NCI-H1417 treated with DMSO at 0.1 percent for 48 hours (cell line): ENCODE results near the gene ZMIZ1.
"Not testable (repeated sequence)": the region's sequence is repeated elsewhere in the genome, so short reads cannot be mapped to it uniquely, and the experiment has no call there.

Experiments used
- DNase-seq: peaks from one replicate; lab custom pipeline; 2025; lab: John Stamatoyannopoulos, UW

The ZMIZ1 gene

DNA sequence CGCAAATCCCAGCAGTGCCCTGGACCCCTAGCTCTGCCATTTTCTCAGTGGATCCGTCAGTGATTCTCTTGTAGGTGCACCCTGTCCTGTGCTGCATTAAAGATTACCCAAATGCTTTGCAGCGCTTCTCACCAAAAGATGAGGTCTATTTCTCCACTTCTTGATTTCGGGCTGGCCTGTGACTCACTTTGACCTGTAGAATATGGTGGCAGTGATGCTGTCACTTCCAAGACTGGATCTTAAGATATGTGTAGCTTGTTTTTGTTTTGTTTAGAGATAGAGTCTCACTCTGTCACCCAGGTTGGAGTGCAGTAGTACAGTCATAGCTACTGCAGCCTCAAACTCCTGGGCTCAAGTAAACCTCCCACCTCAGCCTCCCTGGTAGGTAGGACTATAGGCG is 37.0 kb upstream of the ZMIZ1 start:
- no peak for DNase-seq

DNA sequence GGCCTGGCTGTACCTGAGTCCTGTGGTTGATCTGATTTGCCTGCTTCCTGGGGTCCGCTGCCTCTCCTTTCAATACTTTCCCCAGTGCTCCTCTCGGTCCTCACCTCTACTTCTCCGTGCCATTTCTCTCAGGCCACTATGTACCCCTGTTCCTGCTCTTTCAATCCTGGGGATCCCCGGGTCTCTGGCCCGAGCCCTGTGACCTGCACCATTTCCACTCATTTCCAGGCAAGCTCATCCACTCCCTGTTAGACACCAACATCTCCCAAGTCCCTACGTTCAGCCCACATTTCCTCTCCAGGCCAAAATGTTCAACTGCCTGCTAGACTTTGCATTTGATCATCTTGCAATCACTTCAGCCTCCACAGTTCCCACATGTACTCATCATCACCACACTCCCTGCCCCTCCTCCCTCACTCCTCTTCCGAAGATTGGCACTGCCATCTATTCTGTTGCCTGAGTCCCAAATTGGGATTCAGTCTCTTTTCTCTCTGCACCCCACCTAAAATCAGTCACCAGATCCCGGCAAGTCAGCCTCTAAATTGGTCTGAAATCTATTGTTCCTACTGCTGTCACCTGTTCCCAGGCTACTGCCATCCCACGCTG is 34.4 kb upstream of the ZMIZ1 start:
- no peak for DNase-seq

DNA sequence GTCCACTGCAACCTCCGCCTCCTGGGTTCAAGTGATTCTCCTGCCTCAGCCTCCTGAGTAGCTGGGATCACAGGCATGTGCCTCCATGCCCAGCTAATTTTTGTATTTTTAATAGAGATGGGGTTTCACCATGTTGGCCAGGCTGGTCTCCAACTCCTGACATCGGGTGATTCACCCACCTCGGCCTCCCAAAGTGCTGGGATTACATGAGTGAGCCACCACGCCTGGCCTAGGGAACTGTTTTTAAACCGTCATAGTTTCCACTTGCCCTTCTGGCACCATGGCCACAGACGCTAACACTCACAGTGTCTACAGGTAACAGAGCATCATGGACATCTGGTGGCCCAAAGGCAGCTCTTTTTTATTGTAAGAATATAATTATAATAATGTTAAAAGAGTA is 32.4 kb upstream of the ZMIZ1 start:
- DNase-seq = not testable (repeated sequence)

DNA sequence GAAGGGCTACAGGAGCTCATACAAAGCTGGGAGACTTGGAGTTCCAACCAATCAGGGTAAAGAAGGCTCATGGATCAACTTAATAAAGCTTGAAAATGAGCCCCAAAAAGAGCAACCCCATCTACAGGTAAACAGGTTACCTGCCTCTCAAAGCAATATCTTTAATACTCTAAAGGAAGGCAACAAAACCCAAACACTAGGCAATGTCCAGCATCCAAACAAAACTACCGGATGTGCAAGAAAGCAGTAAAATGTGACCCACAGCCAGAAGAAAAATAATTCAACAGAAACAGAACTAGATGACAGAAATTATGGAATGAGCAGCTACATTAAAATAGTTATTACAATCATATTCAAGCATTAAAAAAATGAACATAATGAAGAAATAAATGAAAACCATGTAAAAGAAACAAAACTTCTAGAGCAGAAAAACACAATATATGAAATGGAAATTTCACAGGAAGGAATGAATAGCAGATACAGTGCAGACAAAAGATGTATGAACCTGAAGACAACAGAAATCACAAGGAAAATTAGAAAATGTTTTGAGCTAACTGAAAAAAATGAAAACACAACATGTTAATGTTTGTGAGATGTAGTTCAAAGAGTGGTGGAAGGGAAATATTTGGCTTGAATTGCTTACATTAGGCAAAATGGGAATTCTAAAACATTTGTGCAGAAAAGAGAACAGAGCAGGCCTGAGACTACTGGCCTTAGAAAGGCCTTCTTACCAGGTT is 30.5 kb upstream of the ZMIZ1 start:
- no peak for DNase-seq

DNA sequence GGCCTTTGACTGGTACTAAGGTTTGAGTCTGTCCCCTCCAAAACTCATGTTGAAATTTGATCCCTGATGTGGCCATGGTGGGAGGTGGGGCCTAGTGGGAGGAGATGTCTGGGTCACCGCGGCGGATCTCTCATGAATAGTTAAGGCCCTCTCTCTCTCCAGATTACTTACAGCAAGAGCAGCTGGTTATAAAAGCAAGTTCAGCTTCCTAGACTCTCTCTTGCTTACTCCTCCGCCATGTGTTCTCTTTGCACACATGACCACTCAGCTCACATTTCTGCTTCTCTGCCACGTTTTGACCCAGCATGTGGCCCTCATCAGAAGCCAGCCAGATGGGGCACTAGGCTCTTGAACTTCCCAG is 29.9 kb upstream of the ZMIZ1 start:
- no peak for DNase-seq

DNA sequence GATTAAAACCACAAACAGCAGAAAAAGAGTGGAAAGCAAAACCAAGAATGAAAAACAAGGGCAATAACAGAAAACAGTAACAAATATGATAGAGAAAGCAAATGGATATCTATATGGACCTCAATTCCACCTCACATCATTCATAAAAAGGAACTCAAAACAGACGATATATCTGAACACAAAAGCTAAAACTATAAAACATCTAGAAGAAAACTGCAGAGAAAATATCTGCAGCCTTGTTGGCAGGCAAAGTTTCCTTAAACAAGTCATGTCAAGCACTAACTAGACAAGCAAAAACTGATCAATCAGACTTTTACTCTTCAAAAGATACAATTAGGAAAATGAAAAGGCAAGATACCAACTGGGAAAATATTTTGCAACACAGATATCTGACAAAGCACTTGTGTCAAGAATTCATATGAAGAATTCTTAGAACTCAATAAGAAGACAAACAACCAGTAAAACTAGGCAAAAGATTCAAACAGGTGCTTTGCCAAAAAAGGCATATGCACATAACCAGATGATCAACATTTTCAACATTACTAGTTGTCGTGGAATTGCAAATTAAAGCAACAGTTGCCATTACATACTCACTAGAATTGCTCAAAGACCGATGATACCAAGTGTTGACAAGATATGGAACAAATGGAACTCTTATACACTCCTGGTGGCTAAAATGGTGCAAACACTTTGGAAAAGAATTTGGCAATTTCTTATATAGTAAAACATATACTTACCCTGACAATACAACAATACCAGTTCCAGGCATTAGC is 25.9 kb upstream of the ZMIZ1 start:
- no peak for DNase-seq

DNA sequence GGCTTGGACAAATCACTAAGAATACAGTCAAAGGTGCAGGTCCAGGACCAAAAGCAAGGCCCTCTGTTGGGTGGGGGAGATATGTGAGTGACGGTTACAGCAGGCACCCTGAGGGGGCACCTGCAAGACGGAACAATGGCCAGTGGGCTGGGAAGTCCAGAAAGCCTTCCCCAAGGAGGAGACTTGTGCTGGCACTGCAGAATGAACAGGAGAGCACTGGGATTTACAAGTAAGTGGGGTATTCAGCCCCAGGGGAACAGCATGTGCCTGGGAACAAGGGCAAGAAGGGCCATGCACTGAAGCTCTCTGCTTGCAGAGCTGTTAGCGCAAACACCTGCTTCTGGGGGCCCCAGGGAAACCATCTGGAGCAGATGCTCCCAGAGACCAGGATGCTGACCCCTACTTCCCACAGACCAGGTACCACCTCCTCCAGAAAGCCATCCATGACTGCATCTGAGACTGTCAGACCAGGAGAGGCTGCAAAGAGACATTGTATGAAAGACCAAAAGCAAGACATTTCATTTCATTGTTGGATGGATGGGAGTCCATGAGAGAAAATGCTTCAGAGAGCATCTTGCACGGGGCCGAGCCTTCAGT is 24.6 kb upstream of the ZMIZ1 start:
- no peak for DNase-seq

DNA sequence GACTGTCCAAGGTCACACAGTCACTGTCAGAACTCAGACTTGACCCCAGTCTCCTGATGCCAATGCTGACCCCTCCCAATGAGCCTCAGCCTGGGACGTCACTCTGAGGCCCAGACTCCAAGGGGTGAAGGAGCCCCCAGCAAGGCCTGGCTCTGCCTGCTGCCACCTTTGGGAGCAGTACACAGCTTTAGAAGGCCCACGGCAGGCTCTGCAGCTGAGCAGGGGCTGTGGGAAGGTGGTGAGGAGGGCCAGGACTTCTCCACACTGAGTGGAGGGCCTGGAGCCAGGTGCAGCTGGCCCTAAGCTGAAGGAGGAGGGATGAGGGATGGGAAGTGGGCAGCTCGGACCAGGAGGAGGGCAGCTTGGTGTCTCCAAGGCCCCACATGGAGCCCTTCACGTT is 23.9 kb upstream of the ZMIZ1 start:
- DNase-seq = no peak

DNA sequence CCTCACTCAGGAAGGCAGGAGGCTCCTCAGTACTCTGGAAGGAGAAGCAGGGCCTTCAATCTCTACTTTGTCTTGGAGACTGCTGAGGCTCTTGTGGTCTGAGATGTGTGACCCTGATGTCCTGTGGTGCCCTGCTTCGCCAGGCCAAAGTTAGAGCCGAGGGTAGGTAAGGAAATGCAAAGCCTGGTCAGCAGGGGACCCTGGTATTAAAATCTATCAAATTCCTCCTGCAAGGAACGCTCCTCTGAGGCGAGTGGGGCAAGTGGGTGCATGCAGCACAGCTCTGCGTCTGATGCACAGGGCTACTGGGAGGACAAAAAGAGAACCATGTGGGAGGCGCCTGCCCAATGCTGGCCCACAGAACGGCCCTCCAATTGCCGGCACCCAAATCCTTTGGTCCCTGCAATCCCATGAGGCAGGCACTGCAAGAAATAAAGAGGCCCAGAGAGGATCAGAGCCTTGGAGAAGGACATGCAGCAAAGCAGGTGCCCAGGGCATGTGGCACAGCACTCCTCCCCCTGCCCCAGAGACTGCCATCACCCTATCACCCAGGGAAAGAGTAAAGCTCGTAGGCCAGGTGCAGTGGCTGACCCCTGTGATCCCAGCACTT is 23.1 kb upstream of the ZMIZ1 start:
- no peak for DNase-seq

DNA sequence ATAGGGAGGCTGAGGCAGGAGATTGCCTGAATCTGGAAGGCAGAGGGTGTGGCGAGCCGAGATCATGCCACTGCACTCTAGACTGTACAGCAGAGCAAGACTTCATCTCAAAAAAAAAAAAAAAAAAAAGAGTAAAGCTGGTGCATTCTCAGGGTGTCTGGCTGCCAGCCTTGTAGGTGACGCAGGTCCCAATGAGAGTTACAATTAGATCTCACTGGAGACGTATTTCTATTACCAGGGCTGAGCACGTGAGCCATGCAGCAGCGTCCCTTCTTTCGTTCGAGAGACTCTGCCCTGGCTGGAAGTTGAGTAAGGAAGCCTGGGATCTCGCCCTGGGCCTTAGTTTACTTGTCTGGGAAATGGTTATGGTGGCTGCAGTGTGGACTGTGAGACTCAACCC is 22.4 kb upstream of the ZMIZ1 start:
- no peak for DNase-seq

DNA sequence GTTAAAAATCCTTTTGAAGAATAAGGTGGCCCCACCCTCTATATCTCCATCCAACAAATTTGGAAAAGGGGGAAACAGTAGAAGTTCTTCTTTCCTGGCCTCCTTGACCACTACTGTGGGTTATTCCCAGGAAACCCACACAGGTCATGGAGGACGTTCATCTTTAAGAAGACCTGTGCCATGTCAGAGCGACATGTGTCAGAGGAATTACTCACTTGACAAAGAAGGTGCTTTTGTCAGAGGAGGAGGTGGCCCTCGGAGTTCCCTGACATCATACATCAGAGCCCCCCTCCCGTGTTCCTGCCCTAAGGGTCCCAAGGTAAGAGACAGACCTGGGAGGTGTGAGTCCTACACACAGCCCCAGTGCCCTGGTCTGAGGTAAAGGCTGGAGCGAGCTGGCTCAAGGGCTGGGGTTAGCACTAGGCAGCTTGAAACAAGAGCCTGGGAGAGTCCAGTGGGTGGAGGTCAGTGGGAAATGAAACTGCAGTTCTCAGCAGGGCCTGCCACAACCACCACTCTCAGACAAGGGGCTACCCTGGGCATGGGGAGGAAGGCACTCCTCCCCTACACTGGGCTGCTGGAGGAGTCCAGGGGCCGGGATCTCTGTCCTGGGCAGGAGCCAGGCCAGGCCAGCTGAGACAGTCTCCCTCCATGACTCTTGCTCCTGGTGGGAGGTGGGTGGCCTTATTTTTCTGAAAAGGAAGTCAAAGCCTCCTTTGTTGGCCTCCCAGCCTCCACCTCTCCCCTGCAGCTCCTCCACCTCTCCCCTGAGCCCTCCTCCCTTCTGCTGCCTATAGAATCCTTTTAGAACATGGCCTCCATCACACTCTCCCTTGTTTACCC is 21.8 kb upstream of the ZMIZ1 start:
- no peak for DNase-seq

DNA sequence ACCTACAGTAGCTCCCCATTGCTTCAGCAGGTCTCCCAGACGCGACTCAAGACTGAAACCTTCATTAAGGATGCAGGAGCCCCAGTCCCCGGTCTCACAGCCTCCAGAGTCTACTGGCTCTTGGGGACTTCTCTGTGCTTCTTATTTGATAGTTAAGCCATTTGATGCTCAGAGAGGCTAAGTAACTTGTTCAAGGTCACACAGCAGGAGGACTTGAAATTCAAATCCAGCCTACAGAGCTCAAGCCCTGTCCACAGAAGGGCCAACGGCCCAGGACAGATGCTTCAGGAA is 21.2 kb upstream of the ZMIZ1 start:
- no peak for DNase-seq

DNA sequence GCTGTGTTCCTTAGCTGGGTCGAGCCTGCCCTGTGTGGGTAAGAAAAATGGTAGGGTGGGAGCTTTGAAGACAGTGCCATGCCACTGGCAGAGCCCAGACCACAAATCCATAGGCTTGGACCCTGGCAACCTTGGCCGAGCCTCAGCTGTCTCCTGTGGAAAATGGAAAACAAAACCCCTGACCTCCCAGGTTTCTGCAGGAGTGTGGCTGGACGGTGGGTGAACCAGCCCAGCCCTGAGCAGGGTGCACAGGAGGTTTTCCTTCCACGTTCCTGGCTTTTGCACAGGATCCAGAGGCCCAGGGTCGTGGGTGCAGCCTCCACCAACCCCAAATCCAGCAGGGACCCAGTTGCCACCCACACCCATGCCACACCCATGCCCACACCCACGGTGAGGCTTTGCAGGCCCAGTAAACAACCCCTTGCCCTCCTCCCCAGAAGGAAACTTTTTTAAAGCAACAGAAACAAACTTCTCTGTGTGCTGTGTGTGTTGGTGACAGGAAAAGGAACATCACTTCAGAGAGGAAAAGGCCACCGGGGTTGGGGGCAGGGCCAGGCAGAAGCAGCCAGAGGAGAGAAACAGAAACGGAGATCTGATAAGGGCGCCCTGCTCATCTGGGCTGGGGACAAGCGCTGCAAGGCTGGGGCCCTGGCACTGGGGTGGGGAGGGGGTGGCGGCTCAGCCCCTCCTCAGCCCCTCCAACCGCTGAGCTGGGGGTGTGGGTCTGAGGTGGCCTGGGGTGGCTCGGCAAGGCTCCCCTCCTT is 20.7 kb upstream of the ZMIZ1 start:
- DNase-seq = no peak

DNA sequence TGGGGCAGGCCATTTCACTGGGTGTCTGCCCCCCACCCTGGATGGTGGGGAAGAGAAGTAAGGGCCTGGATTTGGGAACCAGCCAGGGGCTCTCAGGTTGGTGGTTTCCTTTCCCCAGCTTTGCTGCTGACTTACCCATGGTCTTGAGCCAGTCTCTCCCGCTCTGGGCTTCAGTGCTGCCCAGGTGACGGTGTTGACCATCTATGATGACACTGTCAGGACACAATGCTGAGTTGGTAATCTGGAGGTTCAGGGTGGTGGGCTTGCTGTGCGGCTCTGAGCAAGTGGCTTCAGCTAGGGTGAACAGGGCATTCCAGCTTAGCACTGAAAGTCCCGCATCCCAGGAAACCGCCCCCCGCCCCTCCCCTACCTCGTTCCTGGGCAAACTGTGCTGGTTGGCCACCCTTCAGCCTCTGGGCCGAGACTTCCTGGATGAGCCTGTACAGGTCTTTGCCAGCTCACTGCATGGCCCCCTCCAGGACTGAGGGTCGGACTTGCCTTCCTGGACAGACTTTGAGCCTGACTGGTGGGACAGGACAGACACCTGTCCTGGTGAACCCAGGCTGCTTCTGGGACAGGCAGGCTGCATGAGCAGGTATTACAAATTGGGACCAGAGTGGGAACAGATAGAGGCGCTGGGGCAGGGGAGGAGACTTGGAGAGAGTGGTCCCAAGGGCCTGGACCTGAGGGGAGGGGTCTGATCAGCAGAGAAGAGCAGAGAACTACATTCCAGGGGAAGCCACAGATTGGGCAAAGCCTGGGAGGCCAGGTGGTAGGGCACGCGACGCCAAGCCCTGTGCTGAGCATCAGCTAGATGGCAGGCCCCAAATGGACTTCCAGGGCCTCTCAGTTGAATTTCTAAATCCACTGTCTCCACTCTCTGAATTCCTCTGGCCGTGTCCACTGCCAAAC is 19.9 kb upstream of the ZMIZ1 start:
- DNase-seq = no peak

DNA sequence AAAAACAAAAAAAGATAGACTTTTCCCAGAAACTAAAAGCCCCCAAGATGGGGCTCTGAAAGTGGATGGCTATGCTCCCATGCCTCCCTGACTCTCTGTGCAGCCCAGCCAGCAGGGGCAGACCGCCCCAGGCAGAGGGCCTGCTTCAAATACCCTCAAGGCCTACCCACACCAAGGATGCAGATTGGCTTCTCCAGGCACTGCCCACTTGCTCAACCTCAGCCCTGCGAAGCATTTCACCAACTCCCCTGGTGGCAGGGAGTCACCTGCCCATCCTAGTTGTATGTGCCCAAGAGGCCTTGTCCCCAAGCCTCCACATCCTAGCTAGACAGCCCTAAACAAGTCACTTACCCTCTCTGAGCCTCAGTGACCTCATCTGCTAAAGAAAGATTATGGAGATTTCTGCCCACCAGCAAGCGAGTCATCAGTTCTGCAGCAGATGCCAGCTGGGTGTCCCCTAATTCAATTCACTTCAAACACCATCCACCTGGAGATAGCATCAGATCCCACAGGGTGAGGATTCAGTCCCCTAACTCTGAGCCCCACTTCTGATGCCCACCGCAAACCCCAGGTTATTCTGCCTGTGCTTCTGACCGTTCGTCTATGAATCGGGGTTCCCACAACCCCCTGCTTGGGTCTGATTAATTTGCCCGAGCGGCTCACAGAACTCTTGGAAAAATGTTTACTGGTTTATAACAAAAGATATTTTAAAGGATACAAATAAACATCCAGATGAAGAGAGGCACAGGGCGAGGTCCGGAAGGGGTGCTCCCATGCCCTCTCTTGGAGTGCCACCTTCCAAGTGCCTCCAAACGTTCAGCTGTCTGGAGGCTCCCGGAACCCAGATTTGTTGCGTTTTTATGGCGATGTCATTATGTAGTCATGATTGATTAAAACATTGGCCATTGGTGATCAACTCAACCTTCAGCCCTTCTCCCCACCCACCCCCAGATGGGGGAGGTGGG is 18.6 kb upstream of the ZMIZ1 start:
- DNase-seq = no peak

DNA sequence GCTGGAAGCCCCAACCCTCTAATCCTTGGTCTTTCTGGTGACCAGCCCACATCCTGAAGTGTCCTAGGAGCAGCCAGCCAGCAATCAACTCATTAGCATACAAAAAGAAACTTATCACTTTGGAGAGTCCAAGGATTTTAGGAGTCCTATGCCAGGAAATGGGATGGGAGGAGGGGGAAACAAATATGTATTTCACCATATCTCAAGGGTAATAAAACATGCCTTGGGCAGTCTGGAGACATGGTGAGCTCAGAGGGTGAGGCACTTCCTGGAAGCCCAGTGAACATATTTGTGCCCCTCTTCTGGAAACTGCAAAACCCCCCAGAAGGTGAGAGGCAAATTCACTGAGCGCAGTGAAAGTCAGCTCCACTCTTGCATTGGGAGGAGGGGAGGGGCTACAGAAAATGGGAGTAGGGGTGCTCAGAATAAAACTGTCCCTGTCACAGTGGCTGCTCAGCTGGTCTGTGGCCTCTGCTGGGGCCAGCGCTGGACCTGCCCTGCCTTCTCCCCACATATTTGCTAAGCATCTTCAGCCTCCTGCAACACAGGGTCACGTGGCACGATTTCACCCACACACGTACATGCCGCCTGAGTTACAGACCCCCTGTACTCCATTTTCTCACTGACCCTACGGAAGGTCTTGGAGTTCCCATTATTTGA is 17.7 kb upstream of the ZMIZ1 start:
- DNase-seq = no peak

DNA sequence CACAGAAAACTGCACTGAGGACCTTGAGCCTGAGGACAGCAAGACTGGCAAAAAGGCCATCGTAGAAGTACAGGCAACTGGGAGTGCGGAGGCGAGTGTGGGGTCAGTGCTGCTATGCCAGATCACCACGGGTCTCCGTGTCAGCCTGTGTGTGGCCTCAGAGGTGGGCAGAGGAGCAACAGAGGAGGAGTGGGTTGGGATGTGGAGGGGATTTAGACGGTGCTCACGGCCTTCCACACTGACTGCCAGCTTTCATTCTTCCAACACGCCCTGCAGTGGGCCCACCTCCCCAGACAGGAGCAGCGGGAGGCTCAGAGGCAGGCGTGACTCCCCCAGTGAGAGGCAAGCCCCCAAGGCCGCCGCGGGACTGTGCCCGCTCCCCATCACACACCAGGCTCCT is 17.0 kb upstream of the ZMIZ1 start:
- no peak for DNase-seq
